Stimulated activated CD8-positive, alpha-beta memory T cell treated with anti-CD3 and anti-CD28 coated beads, Interleukin-12 subunit alpha, Interleukin-12 subunit beta, amount 100 ng/mL, for 24 hours (primary cell): ENCODE measurements around the gene DDX10.

Source experiments
- DNase-seq: peaks from one replicate; pipeline ENCODE4 v3.0.0-alpha.2; 2020; ENCODE audit errors: extremely low read depth

The DDX10 gene

DNA sequence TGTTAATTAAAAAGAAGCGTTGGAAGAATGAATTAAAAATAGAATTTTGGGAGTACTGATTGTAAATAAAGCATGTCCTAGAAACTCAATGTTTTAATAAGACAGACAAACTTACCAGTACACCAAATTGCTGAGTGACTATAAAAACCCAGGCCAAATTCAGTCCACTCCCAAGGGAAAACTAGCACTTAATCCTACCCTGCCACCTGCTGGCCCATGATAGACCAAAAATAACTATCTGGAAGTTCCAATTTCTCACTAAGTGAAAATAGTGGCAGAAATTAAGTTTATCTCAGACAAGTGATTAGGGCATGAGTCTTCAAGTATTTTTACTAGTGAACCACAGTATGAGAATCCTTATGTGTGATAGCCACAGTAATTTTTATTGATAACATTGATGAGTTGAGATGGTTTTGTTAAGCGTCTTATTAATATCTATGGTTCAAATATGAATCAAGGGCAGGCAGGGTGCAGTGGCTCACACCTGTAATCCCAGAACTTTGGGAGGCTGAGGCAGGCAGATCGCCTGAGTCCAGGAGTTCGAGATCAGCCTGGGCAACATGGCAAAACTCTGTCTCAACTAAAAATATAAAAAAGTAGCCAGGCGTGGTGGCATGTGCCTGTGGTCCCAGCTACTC lies 9.8 kb upstream of the DDX10 start:
- DNase-seq = no peak

DNA sequence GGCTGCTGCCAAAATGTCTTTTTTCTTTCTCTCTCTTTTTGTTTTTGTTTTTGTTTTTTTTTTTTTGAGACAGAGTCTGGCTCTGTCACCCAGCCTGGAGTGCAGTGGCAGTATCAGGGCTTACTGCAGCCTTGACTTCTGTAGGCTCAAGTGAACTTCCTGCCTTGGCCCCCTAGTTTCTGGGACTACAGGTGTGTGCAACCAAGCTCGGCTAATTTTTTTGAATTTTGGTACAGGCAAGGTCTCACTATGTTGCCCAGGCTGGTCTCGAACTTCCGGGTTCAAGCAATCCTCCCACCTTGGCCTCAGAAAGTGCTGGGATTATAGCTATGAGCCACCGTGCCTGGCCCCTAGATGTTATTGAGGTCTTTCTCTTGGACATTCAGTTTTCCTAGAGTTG lies 2.2 kb upstream of the DDX10 start:
- no peak for DNase-seq

GRCh38 chr11:108663154-108663877 lies 1.6 kb upstream of the DDX10 start:
- DNase-seq = no peak

- DNase-seq = no peak
These were observed 1.5 kb downstream of the DDX10 start for GRCh38 chr11:108666373-108666772.

DNA sequence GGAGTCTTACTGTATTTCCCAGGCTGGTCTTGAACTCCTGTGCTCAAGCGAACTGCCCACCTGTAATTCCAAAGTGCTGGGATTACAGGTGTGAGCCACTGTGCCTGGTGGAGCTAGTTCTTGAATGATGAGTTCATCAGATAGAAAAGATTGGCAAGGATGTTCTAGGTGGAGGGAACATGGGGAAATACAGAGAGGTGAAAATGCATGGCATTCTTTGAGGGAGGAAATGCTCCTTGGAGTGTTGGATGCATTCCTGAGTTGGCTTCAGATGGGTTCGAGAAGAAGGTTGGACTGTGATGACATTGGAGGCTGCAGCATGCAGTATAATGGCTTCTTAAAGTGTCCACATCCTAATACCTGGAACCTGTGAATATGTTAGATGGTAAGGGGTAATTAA lies 4.4 kb downstream of the DDX10 start:
- DNase-seq = no peak

DNA sequence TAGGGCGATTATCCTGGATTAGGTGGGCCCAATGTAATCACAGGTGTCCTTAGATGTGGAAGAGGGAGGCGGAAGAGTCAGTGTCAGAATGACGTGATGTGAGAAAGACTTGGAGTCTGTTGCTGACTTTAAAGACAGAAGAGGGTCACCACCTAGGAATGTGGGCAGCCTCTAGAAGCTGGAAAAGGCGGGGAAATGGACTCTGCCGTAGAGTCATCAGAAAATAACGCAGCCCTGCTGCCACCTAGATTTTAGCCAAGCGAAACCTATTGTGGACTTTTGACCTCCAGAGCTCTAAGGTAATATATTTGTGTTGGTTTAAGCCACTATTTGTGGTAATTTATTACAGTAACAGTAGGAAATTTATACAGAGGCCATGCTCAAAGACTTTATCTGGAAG lies 4.8 kb downstream of the DDX10 start:
- DNase-seq = no peak

DNA sequence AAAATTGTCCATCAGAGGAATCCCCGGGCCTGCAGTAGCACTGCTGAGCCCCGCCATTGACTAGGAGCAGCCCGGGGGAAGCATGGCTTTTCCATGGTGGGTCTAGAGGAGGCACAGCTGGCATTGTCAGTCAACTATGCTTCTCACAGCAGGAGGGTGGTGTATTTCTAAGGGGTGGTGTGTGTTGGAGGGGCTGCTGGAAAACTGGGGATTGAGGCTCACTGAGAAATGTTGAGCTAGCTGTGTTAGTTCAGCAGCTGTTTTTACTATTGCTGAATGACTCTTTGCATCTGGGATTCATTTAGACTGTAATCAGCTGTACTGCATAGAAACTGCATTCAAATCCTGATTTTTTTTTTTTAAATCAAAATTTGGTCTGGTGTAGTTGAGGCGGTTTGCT lies 5.6 kb downstream of the DDX10 start:
- DNase-seq = no peak

GRCh38 chr11:108672113-108672512 lies 7.2 kb downstream of the DDX10 start:
- no peak for DNase-seq

DNA sequence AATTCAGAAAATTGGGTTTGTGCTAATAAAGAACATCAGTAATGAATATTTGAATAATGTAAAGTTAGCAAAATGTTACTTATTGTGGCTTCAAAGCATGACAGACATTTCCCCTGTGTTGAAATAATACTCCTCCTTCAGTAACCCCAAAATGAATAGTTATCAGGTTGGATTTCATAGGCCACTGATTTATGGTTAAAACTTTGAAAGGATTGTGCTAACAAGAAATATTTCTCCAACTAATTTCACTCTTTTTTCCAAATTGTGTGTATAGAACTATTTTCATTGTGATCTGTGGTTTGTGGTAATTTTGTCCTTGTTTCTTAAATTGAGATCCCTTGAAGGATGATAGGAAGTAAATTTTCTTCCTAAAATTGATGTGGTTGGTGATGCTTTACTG lies 7.9 kb downstream of the DDX10 start:
- no peak for DNase-seq

GRCh38 chr11:108679045-108679444 lies 14.2 kb downstream of the DDX10 start:
- no peak for DNase-seq

DNA sequence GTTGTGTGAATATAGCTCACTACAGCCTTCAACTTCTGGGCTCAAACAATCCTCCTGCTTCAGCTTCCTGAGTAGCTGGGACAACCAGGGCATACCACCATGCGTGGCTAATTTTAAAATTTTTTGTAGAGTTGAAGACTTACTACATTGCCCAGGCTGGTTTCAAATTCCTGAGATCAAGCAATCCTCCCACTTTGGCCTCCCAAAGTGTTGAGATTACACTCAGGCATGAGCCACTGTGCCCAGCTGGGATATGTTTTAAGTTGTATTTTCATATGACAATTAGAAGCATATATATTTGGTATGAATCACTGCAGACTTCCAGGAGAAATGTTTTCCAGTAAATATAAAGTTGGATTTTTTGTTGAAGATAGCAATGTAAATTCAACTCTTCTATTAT lies 15.4 kb downstream of the DDX10 start:
- no peak for DNase-seq

- no peak for DNase-seq
These were observed 20.7 kb downstream of the DDX10 start for GRCh38 chr11:108685419-108686130.

GRCh38 chr11:108693852-108694251 lies 29.0 kb downstream of the DDX10 start:
- DNase-seq = no peak

GRCh38 chr11:108694846-108695245 lies 30.0 kb downstream of the DDX10 start:
- no peak for DNase-seq

DNA sequence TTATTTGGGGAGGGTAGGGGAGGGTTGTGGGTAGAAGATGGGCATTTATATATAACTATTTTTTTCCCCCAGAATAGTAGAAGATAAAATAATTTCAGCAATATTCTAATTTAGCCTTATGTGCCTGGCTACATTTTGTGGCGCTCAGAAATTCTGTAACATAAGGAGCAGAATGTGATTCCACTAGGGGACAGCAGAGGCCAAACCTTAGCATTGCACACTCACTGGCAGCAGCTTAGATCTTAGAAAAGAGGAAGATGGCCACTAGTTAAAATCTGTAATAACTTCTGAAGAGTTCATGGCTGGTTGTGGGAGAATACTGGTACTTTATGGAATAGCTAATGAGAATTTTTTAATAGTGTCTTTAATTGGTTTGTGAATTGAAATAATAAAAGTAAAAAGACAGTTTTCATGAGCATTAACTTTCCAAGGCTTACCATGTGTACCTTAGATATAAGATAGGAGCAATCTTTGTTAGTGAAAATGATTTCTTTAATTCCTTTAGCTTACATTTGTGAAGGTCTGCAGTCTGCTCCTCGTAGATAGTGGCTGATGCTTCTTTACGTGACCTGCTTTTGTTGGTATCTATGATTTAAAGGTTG lies 33.1 kb downstream of the DDX10 start:
- DNase-seq = no peak

- no peak for DNase-seq
These were observed 34.2 kb downstream of the DDX10 start for GRCh38 chr11:108698844-108699642.

DNA sequence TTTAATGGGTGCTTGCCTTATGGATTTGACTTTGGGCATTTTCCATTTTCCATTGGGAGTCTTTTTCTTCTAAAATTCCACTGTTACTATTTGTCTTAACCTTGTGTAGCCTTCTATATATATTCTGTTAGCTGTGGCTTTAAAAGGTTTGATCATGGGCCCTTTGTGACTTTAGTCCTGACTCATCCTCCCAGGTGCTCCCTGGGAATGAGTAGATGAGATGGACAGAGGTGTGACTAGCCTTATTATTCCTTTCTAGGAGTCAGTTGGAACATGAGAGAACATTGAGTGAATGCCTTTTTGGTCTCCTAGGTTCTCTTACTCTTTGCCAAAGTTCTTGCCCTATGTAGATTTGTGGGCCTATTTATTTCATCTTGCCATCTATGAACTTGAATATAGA lies 39.0 kb downstream of the DDX10 start:
- no peak for DNase-seq

DNA sequence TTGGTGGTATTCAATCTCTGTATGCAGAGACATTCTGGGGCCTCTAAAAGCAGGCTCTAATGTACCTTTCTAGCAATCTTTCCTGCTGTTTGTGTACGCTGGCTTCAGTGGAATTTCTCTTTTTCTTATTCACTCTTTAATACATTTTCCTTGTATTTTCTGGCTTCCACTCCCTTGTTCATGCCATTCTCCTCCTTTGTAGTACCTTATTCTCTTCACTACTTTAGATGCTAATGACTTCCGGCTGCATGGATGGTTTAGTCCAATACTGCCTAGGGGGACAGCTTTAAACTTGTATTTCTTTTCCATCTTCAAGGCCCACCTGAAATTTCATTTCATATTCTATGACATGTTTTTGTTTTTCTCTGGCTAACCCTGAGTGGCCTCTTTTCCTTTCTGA lies 40.2 kb downstream of the DDX10 start:
- DNase-seq = no peak

- no peak for DNase-seq
These were observed 43.3 kb downstream of the DDX10 start for GRCh38 chr11:108708173-108708572.

DNA sequence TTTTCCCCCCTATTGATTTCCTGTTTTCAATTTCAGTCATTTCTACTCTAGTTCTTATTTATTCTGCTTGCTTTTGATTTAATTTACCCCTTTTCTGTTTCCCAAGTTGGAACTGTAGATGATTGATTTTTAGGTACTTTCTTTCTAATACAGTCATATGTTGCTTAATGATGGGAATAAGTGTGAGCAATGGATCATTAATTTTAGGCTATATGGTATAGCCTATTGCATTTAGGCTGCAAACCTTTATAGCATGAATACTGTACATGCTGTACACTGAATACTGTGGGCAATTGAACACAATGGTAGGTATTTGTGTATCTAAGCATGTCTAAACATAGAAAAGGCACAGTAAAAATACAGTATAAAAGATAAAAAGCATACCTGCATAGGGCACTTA lies 44.9 kb downstream of the DDX10 start:
- no peak for DNase-seq

GRCh38 chr11:108713076-108713790 lies 48.4 kb downstream of the DDX10 start:
- DNase-seq = no peak
